K562 (cell line): ENCODE measurements around the gene PREP.

Experiments used
- CUX1 ChIP-seq: fragments of 200-800 bp; sonication (Bioruptor generic); IDR thresholded peaks from 2 replicates; pipeline ENCODE4 v1.6.1; 2016; ENCODE audit warnings: missing genetic modification characterization, missing compliant biosample characterization
- EGR1 ChIP-seq: fragments of 450-650 bp; conservative IDR thresholded peaks from 2 replicates; pipeline ENCODE4 v1.6.1; 2017; ENCODE audit warnings: mild to moderate bottlenecking
- HNRNPK ChIP-seq: fragments of 200-400 bp; formaldehyde crosslinking; IDR thresholded peaks from one replicate; pipeline ENCODE4 v1.6.1; 2018; ENCODE audit warnings: mild to moderate bottlenecking, low read depth, low read length; ENCODE audit not compliant: poor library complexity, severe bottlenecking
- JUN ChIP-seq, 2 experiments: sonication (generic) in 1 of 2; formaldehyde crosslinking in 1 of 2; IDR thresholded peaks; 2 replicates each; pipeline versions ENCODE4 v1.6.1 to v1.8.0; 2012 to 2022; ENCODE audit warnings: borderline replicate concordance in 2 of 2, mild to moderate bottlenecking in 2 of 2, improper control_type of control experiment in 1 of 2, low read depth in 1 of 2, low read length in 1 of 2, missing genetic modification reagents in 1 of 2
- MYC ChIP-seq, 2 experiments: fragments of 250-450 bp in 1 of 2; sonication (Bioruptor Pico) in 1 of 2; IDR thresholded peaks; 2 replicates each; pipeline versions ENCODE4 v1.5.1 to v1.6.1; 2012 to 2021; ENCODE audit warnings: low read depth in 2 of 2, borderline replicate concordance in 1 of 2, improper control_type of control experiment in 1 of 2, low read length in 1 of 2, mild to moderate bottlenecking in 1 of 2, moderate library complexity in 1 of 2
- POLR2A ChIP-seq: fragments of 450-650 bp; conservative IDR thresholded peaks from 2 replicates; pipeline ENCODE4 v1.6.1; 2016
- SRSF1 ChIP-seq: fragments of 200-400 bp; formaldehyde crosslinking; IDR thresholded peaks from 2 replicates; pipeline ENCODE4 v1.6.1; 2017; ENCODE audit warnings: mild to moderate bottlenecking, low read depth, low read length, moderate library complexity
- TAF1 ChIP-seq: IDR thresholded peaks from 2 replicates; pipeline ENCODE4 v1.6.1; 2011; ENCODE audit warnings: mild to moderate bottlenecking, low read length, moderate library complexity; ENCODE audit not compliant: insufficient read depth, control insufficient read depth, severe bottlenecking; ENCODE audit errors: extremely low read depth
- TCF7L2 ChIP-seq: fragments of 150-350 bp; IDR thresholded peaks from 2 replicates; pipeline ENCODE4 v1.6.1; 2016; ENCODE audit warnings: low read depth, mild to moderate bottlenecking, low read length, moderate library complexity
- THRA ChIP-seq: fragments of 450-650 bp; IDR thresholded peaks from 2 replicates; pipeline ENCODE4 v1.6.1; 2017; ENCODE audit warnings: mild to moderate bottlenecking, moderate library complexity
- ZBTB49 ChIP-seq: sonication (generic); formaldehyde crosslinking; IDR thresholded peaks from 2 replicates; pipeline ENCODE4 v1.8.0; 2022; ENCODE audit warnings: missing genetic modification reagents, mild to moderate bottlenecking, borderline replicate concordance
- TF ChIP-seq, protein P1 (sequence below), 3 experiments: IDR thresholded peaks in 2 of 3; conservative IDR thresholded peaks in 1 of 3; 2 replicates each; pipeline ENCODE4 v1.5.1; 2011 to 2012; ENCODE audit warnings: low read length in 3 of 3, mild to moderate bottlenecking in 3 of 3, control low read depth in 2 of 3, improper control_type of control experiment in 1 of 3, inconsistent platforms in 1 of 3, low read depth in 1 of 3, mixed read lengths in 1 of 3, moderate library complexity in 1 of 3; ENCODE audit not compliant: insufficient read depth in 2 of 3
- TF ChIP-seq, protein P2 (sequence below): sonication (generic); formaldehyde crosslinking; IDR thresholded peaks from 2 replicates; pipeline ENCODE4 v1.9.0; 2022; ENCODE audit warnings: mild to moderate bottlenecking, missing genetic modification reagents
- TF ChIP-seq, protein P3 (sequence below): fragments of 450-650 bp; conservative IDR thresholded peaks from 2 replicates; pipeline ENCODE4 v1.6.1; 2016; ENCODE audit warnings: missing genetic modification characterization, low read depth, mild to moderate bottlenecking, control low read depth, missing compliant biosample characterization

DNA sequence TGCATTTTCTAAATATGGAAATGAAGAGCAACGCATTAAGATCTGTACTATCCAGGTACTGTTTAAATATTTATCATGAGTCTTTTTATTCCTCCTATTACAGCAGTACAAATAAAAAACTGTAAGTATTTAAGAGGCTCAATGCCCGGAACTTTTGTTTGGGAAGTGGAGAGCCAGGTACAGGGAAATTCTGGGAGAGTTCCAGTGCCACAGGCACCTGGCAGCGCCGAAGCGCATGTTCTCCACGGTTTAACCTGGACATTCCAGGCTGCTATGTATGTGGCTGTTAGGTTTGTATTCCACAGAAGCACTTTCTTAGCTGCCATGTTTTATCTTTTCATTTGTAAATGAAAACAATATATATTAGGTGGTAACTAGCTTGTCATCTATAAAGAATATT, 81.7 kb downstream of the PREP start:
- TF ChIP-seq SRSF1 = no peak
- no peak for TF ChIP-seq THRA
- TF ChIP-seq, protein P1, sequence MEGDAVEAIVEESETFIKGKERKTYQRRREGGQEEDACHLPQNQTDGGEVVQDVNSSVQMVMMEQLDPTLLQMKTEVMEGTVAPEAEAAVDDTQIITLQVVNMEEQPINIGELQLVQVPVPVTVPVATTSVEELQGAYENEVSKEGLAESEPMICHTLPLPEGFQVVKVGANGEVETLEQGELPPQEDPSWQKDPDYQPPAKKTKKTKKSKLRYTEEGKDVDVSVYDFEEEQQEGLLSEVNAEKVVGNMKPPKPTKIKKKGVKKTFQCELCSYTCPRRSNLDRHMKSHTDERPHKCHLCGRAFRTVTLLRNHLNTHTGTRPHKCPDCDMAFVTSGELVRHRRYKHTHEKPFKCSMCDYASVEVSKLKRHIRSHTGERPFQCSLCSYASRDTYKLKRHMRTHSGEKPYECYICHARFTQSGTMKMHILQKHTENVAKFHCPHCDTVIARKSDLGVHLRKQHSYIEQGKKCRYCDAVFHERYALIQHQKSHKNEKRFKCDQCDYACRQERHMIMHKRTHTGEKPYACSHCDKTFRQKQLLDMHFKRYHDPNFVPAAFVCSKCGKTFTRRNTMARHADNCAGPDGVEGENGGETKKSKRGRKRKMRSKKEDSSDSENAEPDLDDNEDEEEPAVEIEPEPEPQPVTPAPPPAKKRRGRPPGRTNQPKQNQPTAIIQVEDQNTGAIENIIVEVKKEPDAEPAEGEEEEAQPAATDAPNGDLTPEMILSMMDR (IDR thresholded peaks at IDR 0.05 in 2 of 3, conservative IDR thresholded peaks at IDR 0.05 in 1 of 3; ENCODE audit: insufficient read depth in 2 of 3, low read depth in 1 of 3, low read length in 3 of 3) = no peak
- TF ChIP-seq TAF1 = no peak
- TF ChIP-seq CUX1 = no peak
- TF ChIP-seq POLR2A = no peak
- TF ChIP-seq HNRNPK = no peak
- TF ChIP-seq, protein P2, sequence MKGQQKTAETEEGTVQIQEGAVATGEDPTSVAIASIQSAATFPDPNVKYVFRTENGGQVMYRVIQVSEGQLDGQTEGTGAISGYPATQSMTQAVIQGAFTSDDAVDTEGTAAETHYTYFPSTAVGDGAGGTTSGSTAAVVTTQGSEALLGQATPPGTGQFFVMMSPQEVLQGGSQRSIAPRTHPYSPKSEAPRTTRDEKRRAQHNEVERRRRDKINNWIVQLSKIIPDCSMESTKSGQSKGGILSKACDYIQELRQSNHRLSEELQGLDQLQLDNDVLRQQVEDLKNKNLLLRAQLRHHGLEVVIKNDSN = no peak
- no peak for TF ChIP-seq MYC (IDR thresholded peaks at IDR 0.05; ENCODE audit: low read depth, low read length)
- TF ChIP-seq MYC (CRISPR knock-in tag; IDR thresholded peaks at IDR 0.05; ENCODE audit: borderline replicate concordance, low read depth) = no peak
- no peak for TF ChIP-seq EGR1
- no peak for TF ChIP-seq JUN (IDR thresholded peaks at IDR 0.05; ENCODE audit: borderline replicate concordance, low read depth, low read length)
- no peak for TF ChIP-seq JUN (CRISPR knock-in tag; IDR thresholded peaks at IDR 0.05; ENCODE audit: borderline replicate concordance)
- TF ChIP-seq, protein P3, sequence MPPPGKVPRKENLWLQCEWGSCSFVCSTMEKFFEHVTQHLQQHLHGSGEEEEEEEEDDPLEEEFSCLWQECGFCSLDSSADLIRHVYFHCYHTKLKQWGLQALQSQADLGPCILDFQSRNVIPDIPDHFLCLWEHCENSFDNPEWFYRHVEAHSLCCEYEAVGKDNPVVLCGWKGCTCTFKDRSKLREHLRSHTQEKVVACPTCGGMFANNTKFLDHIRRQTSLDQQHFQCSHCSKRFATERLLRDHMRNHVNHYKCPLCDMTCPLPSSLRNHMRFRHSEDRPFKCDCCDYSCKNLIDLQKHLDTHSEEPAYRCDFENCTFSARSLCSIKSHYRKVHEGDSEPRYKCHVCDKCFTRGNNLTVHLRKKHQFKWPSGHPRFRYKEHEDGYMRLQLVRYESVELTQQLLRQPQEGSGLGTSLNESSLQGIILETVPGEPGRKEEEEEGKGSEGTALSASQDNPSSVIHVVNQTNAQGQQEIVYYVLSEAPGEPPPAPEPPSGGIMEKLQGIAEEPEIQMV (tag) = no peak
- no peak for TF ChIP-seq ZBTB49 (CRISPR knock-in tag)
- TF ChIP-seq TCF7L2 = no peak
